SU-DHL-6 (cell line): ENCODE measurements around the gene AP2A2.

Experiments used
- EZH2phosphoT487 ChIP-seq: fragments of 200-600 bp; sonication (generic), shearing (Covaris generic); conservative IDR thresholded peaks from 2 replicates; pipeline ENCODE4 v1.6.1; 2018; ENCODE audit warnings: mild to moderate bottlenecking, antibody characterized with exemption, low read length, moderate library complexity, mixed read lengths
- TF ChIP-seq, protein P1 (sequence below): fragments of 200-600 bp; sonication (generic); IDR thresholded peaks from one replicate; pipeline ENCODE4 v1.5.1; 2017; ENCODE audit warnings: antibody characterized with exemption, mild to moderate bottlenecking, low read length, moderate library complexity; ENCODE audit not compliant: insufficient read depth, poor library complexity, severe bottlenecking

DNA sequence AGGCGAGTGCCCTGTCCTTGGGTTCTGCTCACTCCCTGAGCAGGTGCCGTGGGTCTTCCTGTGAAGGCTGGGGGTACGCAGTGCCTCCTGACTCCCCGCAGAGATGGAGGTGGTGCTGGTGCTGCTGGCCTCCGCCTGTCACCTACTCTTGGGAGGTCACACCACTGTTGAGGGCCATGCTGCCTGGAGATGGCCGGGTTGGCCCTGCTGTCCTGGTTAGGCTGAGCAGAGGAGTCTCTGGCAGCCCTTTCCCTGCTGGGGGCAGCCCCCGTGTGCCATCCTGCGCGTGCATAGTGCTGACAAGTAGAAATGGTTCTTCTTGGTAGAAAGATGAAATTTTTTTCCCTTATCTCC, 61.3 kb downstream of the AP2A2 start:
- TF ChIP-seq, protein P1, sequence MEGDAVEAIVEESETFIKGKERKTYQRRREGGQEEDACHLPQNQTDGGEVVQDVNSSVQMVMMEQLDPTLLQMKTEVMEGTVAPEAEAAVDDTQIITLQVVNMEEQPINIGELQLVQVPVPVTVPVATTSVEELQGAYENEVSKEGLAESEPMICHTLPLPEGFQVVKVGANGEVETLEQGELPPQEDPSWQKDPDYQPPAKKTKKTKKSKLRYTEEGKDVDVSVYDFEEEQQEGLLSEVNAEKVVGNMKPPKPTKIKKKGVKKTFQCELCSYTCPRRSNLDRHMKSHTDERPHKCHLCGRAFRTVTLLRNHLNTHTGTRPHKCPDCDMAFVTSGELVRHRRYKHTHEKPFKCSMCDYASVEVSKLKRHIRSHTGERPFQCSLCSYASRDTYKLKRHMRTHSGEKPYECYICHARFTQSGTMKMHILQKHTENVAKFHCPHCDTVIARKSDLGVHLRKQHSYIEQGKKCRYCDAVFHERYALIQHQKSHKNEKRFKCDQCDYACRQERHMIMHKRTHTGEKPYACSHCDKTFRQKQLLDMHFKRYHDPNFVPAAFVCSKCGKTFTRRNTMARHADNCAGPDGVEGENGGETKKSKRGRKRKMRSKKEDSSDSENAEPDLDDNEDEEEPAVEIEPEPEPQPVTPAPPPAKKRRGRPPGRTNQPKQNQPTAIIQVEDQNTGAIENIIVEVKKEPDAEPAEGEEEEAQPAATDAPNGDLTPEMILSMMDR, result no peak
- no peak for TF ChIP-seq EZH2phosphoT487
